Thoracic aorta (tissue), 2 donors: ENCODE measurements around the gene JAKMIP2. TPM values are rescaled to one million over a fixed set of nuclear protein-coding genes. Genes with fewer than 3 reads are reported as not detected.

ENCODE experiments used
- ATAC-seq: fragments of 150-250 bp; one replicate; pipeline ENCODE4 v1.8.0; 2017; ENCODE audit warnings: low read depth; ENCODE audit not compliant: insufficient number of reproducible peaks, low FRiP score
- DNase-seq: peaks from one replicate; pipeline ENCODE4 v3.0.0-alpha.2; 2020; ENCODE audit warnings: low spot score
- H3K27ac ChIP-seq, 2 donors: fragments of 200-600 bp; sonication (generic); 1 replicate in 1 of 2; 2 replicates in 1 of 2; pipeline ENCODE4 v1.5.1; 2016; ENCODE audit warnings: mild to moderate bottlenecking in 2 of 2, moderate library complexity in 2 of 2
- H3K27me3 ChIP-seq: fragments of 200-600 bp; sonication (generic); replicated peaks from 2 replicates; pipeline ENCODE4 v1.6.0; 2016; ENCODE audit warnings: mild to moderate bottlenecking; ENCODE audit not compliant: insufficient read depth
- H3K36me3 ChIP-seq: fragments of 200-600 bp; sonication (generic); one replicate; pipeline ENCODE4 v1.5.1; 2016
- H3K4me1 ChIP-seq, 2 donors: fragments of 200-600 bp; sonication (generic); 1 replicate in 1 of 2; 2 replicates in 1 of 2; pipeline versions ENCODE4 v1.5.1 to v1.6.0; 2016; ENCODE audit warnings: low read depth in 2 of 2, mild to moderate bottlenecking in 1 of 2; ENCODE audit not compliant: control insufficient read depth in 1 of 2
- H3K4me3 ChIP-seq: fragments of 200-600 bp; sonication (generic); 2 replicates; pipeline ENCODE4 v1.5.1; 2016; ENCODE audit warnings: mild to moderate bottlenecking
- H3K9me3 ChIP-seq: fragments of 200-600 bp; sonication (generic); 2 replicates; pipeline ENCODE4 v1.5.1; 2016
- total RNA-seq, 2 donors: library from RNA; depleted of rRNA; stranded (reverse); fragments of >200 nt; gene quantifications; one replicate each; pipeline versions ENCODE4 v1.1.0 to v1.2.3, GENCODE V29; 2016
- TF ChIP-seq, protein P1 (sequence below): fragments of 200-600 bp; sonication (generic); IDR thresholded peaks from one replicate; pipeline ENCODE4 v1.5.1; 2019; ENCODE audit warnings: antibody characterized with exemption

The JAKMIP2 gene
- total RNA-seq, 2 donors from 2014 or later: 0.49 to 1.6 TPM

DNA sequence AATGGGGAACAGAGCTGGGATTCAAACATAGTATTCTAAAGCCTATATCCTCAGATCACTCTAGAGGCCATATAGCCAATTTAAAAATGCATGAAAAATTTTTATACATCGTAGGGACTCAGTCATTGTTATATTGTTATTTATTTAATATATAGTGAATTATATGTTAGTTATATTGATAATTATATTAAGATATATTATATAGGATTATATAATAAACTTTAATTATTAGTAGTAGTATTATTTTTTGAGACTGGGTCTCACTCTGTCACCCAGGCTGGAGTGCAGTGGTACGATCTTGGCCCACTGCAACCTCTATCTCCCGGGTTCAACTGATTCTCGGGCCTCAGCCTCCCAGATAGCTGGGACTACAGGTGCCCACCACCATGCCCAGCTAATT lies 206.9 kb downstream of the JAKMIP2 start:
- peaks cover 8% of the 10 kb centered on the region for H3K9me3 ChIP-seq
- DNase-seq (no peak), ATAC-seq (no peak)
- H3K27ac ChIP-seq: no peak overlapping the region
- H3K4me1 ChIP-seq: peaks cover 0 to 12% of the 10 kb centered on the region in 2 donors
- TF ChIP-seq, protein P1, sequence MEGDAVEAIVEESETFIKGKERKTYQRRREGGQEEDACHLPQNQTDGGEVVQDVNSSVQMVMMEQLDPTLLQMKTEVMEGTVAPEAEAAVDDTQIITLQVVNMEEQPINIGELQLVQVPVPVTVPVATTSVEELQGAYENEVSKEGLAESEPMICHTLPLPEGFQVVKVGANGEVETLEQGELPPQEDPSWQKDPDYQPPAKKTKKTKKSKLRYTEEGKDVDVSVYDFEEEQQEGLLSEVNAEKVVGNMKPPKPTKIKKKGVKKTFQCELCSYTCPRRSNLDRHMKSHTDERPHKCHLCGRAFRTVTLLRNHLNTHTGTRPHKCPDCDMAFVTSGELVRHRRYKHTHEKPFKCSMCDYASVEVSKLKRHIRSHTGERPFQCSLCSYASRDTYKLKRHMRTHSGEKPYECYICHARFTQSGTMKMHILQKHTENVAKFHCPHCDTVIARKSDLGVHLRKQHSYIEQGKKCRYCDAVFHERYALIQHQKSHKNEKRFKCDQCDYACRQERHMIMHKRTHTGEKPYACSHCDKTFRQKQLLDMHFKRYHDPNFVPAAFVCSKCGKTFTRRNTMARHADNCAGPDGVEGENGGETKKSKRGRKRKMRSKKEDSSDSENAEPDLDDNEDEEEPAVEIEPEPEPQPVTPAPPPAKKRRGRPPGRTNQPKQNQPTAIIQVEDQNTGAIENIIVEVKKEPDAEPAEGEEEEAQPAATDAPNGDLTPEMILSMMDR: no peak
- no peaks in the 10 kb centered on the region for H3K27me3 ChIP-seq
- H3K4me3 ChIP-seq: no peak overlapping the region
- H3K36me3 ChIP-seq: no peaks in the 10 kb centered on the region

DNA sequence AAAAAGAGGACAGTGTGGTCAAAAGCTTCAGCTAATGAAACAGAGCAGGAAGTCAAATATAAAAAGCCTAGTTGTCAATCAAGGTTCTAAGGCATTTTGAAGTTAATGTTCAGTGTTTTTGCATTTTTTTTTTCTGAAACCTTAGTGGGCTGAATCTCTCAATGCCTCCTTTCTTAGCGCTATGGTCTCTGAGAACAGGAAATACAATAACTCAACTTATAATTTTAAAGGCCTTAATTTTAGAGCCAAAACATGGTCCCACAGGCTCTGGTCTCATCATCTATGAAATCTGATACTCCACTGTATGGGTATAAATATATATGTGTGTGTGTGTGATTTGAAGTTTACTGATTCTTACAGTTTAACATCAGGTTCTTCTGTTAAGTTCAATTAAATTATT lies 209.3 kb downstream of the JAKMIP2 start:
- TF ChIP-seq, protein P1: no peak
- ATAC-seq: no peak
- no peak for DNase-seq

DNA sequence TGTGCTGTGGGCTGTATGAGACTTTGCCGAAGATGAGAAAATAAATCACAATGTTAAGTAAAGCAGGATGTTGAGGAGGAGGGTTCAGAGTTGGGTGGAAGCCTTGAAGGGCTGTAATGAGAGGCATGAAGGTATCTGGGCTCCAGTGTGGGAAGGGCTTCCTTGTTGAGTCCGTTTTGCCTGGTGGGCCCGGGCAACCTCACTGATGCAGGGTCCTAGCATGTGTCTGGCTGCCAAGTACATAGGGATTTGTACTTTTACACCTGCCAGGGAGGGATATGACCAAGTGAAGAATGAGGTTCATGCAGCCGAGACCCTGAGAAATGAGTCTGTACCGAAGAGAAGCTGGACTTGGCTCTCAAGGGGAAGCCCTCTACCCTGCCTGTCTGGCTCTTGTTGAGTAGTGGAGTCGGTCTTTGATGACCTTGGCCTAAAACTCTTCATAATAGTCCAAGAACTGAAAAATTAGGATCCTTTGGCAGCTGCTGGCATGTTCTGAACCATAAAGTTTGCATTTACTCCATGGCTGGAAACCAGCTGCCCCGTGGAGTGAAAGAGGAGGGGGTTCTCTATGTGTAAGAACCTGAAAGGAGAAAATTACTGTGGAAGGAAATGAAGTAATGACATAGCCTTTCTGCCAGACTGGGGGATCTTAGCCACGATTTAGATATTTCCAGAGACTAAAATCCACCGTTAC lies 213.7 kb downstream of the JAKMIP2 start:
- no peaks in the 10 kb centered on the region for H3K27me3 ChIP-seq
- no peaks in the 10 kb centered on the region for H3K36me3 ChIP-seq
- TF ChIP-seq, protein P1: no peak
- ATAC-seq (no peak), DNase-seq (no peak)
- H3K27ac ChIP-seq: no peak overlapping the region
- H3K4me1 ChIP-seq: no peaks in the 10 kb centered on the region
- no peaks in the 10 kb centered on the region for H3K9me3 ChIP-seq
- no peak overlapping the region for H3K4me3 ChIP-seq

More for the DNA sequence above, 209.3 kb downstream of the JAKMIP2 start:
- peaks cover 0 to 12% of the 10 kb centered on the region in 2 donors for H3K4me1 ChIP-seq
- no peaks in the 10 kb centered on the region for H3K27me3 ChIP-seq
- H3K9me3 ChIP-seq: no peaks in the 10 kb centered on the region
- H3K27ac ChIP-seq: no peak overlapping the region
- no peak overlapping the region for H3K4me3 ChIP-seq
- H3K36me3 ChIP-seq: no peaks in the 10 kb centered on the region

DNA sequence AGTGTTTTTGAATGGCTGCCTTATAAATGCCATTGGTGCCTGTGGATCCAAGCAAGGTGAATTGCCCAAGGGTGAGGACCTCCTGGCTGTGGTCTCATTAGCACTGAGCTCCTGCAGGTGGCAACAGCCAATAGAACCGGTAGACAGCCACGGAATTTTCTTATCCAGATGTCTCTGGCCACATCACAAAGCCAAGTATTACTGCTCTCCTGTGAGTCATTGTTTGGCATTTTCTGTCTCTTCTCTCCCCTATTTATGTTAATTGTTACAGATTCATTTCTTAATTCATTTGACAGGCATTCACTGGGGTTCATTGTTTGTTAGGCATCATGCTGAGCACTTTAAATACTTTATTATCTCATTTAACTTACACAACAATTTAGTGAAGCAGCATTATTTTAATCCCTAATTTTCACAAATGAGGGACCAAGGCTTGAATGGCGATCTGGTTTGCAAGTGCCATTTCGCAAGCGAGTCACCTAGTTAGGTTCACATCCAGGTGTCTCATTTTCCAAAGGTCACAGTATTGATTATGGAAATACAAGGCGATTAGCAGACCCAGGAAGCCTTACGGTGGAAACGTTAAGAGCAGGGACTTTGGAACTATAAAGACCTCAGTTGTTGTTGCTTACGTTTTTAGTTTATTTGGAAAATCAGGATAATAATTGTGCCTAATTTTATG lies 214.5 kb downstream of the JAKMIP2 start:
- H3K36me3 ChIP-seq: no peaks in the 10 kb centered on the region
- no peaks in the 10 kb centered on the region for H3K9me3 ChIP-seq
- TF ChIP-seq, protein P1: no peak
- H3K4me1 ChIP-seq: no peaks in the 10 kb centered on the region
- ATAC-seq (no peak), DNase-seq (no peak)
- H3K27me3 ChIP-seq: no peaks in the 10 kb centered on the region
- H3K27ac ChIP-seq: no peak overlapping the region
- no peak overlapping the region for H3K4me3 ChIP-seq

DNA sequence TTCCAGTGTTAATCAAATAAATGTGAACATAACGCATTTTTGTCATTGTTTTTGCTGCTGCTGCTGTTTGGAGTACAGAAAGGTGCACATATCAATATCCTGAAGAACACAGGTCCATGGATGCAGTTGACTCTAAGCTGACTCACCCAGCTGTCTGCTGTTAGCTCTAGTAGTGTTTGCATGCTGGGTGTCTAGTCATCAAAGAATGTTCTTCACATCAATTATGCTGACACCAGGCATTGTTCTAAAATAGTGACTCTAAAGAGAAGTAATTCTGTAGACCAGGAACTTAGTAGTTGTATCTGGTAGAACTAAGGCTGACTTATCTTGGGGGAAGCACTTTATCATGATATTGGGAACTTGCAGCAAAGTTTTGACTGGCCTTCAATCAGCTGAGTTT lies 217.0 kb downstream of the JAKMIP2 start:
- Histone ChIP-seq H3K9me3 (no peaks in the 10 kb centered on the region), H3K4me3 (no peak overlapping the region), H3K36me3 (no peaks in the 10 kb centered on the region), H3K4me1 (no peaks in the 10 kb centered on the region), H3K27ac (no peak overlapping the region), H3K27me3 (no peaks in the 10 kb centered on the region)
- TF ChIP-seq, protein P1: no peak
- no peak for DNase-seq
- ATAC-seq: no peak
